IPS DF 4.7 (cell line): ENCODE measurements around the gene SLC39A7.
"Not testable (repeated sequence)": the region's sequence is repeated elsewhere in the genome, so short reads cannot be mapped to it uniquely, and the experiment has no call there.

Experiments
- DNase-seq: peaks from one replicate; pipeline ENCODE4 v3.0.0-alpha.2; 2013; ENCODE audit warnings: low spot score; ENCODE audit errors: extremely low read depth

SLC39A7 gene

GRCh38 chr6:33204415-33205190 lies 3.9 kb downstream of the SLC39A7 start, which contains the start of gene HSD17B8:
TSS of gene HSD17B8 (plus strand) at chr6:33204655. CDS start at chr6:33204669, 14 bp downstream.
- no peak for DNase-seq

- no peak for DNase-seq
These were observed 4.7 kb downstream of the SLC39A7 start for GRCh38 chr6:33205191-33206026.

GRCh38 chr6:33206027-33206863 lies 5.6 kb downstream of the SLC39A7 start:
- DNase-seq, result no peak

- no peak for DNase-seq
These were observed 6.3 kb downstream of the SLC39A7 start for GRCh38 chr6:33206864-33207551.

- no peak for DNase-seq
These were observed 7.0 kb downstream of the SLC39A7 start for GRCh38 chr6:33207552-33208090.

GRCh38 chr6:33208091-33208967 lies 7.7 kb downstream of the SLC39A7 start, which contains the start of gene RING1:
TSS of gene RING1 (plus strand) at chr6:33208500. CDS start at chr6:33208823, 323 bp downstream.
- DNase-seq, result no peak

- no peak for DNase-seq
These were observed 9.2 kb downstream of the SLC39A7 start for GRCh38 chr6:33209856-33210255.

GRCh38 chr6:33211136-33211535 lies 10.5 kb downstream of the SLC39A7 start:
- DNase-seq, result no peak

GRCh38 chr6:33211666-33212422 lies 11.2 kb downstream of the SLC39A7 start:
- DNase-seq, result no peak

- no peak for DNase-seq
These were observed 12.1 kb downstream of the SLC39A7 start for GRCh38 chr6:33212857-33213165.

- DNase-seq, result no peak
These were observed 12.7 kb downstream of the SLC39A7 start for GRCh38 chr6:33213166-33213988.

- no peak for DNase-seq
These were observed 13.3 kb downstream of the SLC39A7 start for GRCh38 chr6:33213989-33214335.

- no peak for DNase-seq
These were observed 14.8 kb downstream of the SLC39A7 start for GRCh38 chr6:33215271-33216116.

- no peak for DNase-seq
These were observed 15.5 kb downstream of the SLC39A7 start for GRCh38 chr6:33216117-33216649.

- no peak for DNase-seq
These were observed 16.6 kb downstream of the SLC39A7 start for GRCh38 chr6:33217246-33217645.

- no peak for DNase-seq
These were observed 17.0 kb downstream of the SLC39A7 start for GRCh38 chr6:33217681-33218080.

- not testable (repeated sequence) for DNase-seq
These were observed 25.9 kb downstream of the SLC39A7 start for GRCh38 chr6:33226503-33227120.
